ENCODE data around the gene RCHY1.

Gene RCHY1

DNA sequence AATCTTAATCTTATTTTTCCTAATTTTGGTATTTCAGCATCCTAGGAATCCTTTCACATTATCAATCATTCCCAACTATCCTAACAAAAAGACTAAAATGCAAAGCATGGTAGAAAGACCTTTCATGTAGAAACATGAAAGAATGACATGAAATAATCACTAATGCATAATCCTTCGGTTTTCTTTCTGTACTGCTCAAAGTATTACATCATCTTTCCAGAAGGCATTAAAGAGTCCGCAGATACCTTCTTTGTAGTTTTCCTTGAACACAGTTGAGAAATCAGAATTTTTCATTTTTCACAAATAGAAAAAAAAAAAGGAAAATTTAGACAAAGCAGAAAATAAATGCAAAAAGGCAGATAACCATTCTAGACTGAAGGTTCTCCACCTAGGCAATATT lies 11.5 kb downstream of the RCHY1 start:
- no peak overlapping the region for H3K4me3 ChIP-seq (ENCODE audit: low read depth, low read length)
- TF ChIP-seq MYC (IDR thresholded peaks at IDR 0.05; ENCODE audit: low read depth, low read length) (no peak), POLR2A (IDR thresholded peaks at IDR 0.05; ENCODE audit: extremely low read depth, insufficient read length) (no peak)
- TF ChIP-seq, protein P1, sequence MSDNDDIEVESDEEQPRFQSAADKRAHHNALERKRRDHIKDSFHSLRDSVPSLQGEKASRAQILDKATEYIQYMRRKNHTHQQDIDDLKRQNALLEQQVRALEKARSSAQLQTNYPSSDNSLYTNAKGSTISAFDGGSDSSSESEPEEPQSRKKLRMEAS (IDR thresholded peaks at IDR 0.05; ENCODE audit: low read depth, low read length), result no peak
- TF ChIP-seq, protein P2, sequence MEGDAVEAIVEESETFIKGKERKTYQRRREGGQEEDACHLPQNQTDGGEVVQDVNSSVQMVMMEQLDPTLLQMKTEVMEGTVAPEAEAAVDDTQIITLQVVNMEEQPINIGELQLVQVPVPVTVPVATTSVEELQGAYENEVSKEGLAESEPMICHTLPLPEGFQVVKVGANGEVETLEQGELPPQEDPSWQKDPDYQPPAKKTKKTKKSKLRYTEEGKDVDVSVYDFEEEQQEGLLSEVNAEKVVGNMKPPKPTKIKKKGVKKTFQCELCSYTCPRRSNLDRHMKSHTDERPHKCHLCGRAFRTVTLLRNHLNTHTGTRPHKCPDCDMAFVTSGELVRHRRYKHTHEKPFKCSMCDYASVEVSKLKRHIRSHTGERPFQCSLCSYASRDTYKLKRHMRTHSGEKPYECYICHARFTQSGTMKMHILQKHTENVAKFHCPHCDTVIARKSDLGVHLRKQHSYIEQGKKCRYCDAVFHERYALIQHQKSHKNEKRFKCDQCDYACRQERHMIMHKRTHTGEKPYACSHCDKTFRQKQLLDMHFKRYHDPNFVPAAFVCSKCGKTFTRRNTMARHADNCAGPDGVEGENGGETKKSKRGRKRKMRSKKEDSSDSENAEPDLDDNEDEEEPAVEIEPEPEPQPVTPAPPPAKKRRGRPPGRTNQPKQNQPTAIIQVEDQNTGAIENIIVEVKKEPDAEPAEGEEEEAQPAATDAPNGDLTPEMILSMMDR (IDR thresholded peaks at IDR 0.05; ENCODE audit: low read depth, low read length), result no peak
- no peak for DNase-seq (ENCODE audit: low read depth)

DNA sequence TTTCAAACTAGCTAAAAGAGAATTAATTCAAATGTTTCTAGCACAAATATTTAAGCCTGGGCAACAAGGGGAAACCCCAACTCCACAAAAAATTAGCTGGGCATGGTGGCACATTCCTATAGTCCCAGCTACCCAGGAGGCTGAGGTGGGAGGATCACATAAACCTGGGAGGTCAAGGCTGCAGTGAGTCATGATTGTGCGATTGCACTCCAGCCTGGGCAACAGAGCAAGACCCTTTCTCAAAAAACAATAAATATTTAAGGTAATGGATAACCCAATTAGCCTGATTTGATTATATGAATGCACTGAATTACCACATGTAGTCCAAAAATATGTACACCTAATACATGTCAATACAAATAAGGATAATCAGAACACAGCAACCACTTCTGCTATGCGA lies 14.3 kb downstream of the RCHY1 start:
- DNase-seq (ENCODE audit: low read depth), result no peak
- TF ChIP-seq MYC (IDR thresholded peaks at IDR 0.05; ENCODE audit: low read depth, low read length) (no peak), POLR2A (IDR thresholded peaks at IDR 0.05; ENCODE audit: extremely low read depth, insufficient read length) (no peak)
- TF ChIP-seq, protein P1 (IDR thresholded peaks at IDR 0.05; ENCODE audit: low read depth, low read length), result no peak
- TF ChIP-seq, protein P2 (IDR thresholded peaks at IDR 0.05; ENCODE audit: low read depth, low read length), result no peak
- no peak overlapping the region for H3K4me3 ChIP-seq (ENCODE audit: low read depth, low read length)

DNA sequence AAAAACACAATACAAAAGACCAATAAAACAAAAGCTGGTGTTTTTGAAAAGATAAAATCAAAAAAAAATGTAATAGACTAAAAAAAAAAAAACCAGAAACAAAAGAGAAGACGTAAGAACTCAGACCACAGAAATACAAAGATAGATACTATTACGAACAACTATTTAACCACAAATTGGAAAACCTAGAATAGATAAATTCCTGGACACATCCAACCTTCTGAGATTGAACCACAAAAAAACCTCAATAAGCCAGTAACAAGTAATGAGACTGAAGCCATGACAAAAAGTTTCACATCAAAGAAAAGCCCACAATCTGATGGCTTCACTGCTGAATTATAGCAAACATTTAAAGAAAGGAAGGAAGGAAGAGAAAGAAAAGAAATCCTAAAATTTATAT lies 16.2 kb downstream of the RCHY1 start:
- DNase-seq (ENCODE audit: low read depth), result no peak
- TF ChIP-seq, protein P2 (IDR thresholded peaks at IDR 0.05; ENCODE audit: low read depth, low read length), result no peak
- TF ChIP-seq, protein P1 (IDR thresholded peaks at IDR 0.05; ENCODE audit: low read depth, low read length), result no peak
- TF ChIP-seq MYC (IDR thresholded peaks at IDR 0.05; ENCODE audit: low read depth, low read length) (no peak), POLR2A (IDR thresholded peaks at IDR 0.05; ENCODE audit: extremely low read depth, insufficient read length) (no peak)
- no peak overlapping the region for H3K4me3 ChIP-seq (ENCODE audit: low read depth, low read length)

DNA sequence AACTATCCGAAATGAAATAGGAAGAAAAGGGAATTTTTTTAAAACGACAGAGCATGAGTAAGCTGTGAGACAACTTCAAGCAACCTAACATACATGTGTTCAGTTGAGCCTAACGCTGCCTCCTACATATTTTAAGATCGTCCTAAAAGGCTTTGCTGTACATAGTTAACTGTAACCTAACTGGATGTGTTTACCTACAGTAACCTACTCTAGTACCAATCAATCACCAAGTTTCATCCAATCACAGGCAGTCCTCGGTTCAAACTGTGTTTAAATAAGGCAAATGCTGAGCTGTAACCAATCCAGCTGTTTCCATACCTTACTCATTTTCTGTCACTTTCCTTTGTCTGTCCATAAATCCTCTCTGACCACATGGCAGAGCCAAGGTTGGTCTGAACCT lies 17.1 kb downstream of the RCHY1 start:
- no peak for TF ChIP-seq MYC (IDR thresholded peaks at IDR 0.05; ENCODE audit: low read depth, low read length)
- H3K4me3 ChIP-seq (ENCODE audit: low read depth, low read length), result no peak overlapping the region
- no peak for DNase-seq (ENCODE audit: low read depth)

DNA sequence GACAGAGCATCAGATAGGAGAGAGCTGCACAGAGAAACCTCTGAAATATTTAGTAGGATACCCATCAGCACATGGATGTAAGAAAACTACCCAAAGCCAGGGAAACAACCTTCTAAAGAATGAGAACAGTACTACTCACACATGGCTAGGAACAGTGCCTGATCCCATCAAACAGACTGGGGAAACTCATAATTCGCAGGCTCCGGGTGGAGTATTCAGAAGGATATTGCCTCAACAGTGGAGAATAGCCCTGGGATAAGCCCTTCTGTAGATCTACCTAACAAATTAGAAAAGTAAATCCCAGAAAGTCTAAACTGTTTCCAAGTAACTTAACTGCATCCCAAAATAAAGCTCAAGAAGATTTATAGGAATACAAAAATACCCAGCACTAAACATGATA lies 17.8 kb downstream of the RCHY1 start:
- no peak for TF ChIP-seq MYC (IDR thresholded peaks at IDR 0.05; ENCODE audit: low read depth, low read length)
- TF ChIP-seq, protein P2 (IDR thresholded peaks at IDR 0.05; ENCODE audit: low read depth, low read length), result no peak
- TF ChIP-seq, protein P1 (IDR thresholded peaks at IDR 0.05; ENCODE audit: low read depth, low read length), result no peak
- TF ChIP-seq POLR2A (IDR thresholded peaks at IDR 0.05; ENCODE audit: extremely low read depth, insufficient read length), result no peak
- no peak for DNase-seq (ENCODE audit: low read depth)
- no peak overlapping the region for H3K4me3 ChIP-seq (ENCODE audit: low read depth, low read length)

DNA sequence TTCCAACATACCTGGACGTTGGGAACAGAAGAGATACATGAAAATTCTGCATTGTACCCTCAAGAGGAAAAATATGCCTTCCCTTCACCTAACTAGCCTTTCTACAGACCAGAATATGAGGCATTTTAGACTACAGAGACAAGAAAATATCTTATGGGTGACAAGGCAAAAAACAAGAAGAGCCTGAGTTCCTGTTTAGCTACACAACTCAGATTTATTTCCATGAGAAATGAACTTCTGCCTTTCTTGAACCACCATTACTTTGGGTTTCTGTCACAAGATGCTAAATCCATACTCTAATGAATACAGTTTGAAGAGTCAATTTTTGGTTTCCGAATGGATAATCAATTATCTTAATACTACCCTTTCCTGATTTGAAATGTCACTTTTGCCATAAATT lies 18.7 kb downstream of the RCHY1 start:
- TF ChIP-seq, protein P1 (IDR thresholded peaks at IDR 0.05; ENCODE audit: low read depth, low read length), result no peak
- TF ChIP-seq, protein P2 (IDR thresholded peaks at IDR 0.05; ENCODE audit: low read depth, low read length), result no peak
- no peak for TF ChIP-seq POLR2A (IDR thresholded peaks at IDR 0.05; ENCODE audit: extremely low read depth, insufficient read length)
- TF ChIP-seq MYC (IDR thresholded peaks at IDR 0.05; ENCODE audit: low read depth, low read length), result no peak
- H3K4me3 ChIP-seq (ENCODE audit: low read depth, low read length), result no peak overlapping the region
- DNase-seq (ENCODE audit: low read depth), result no peak

All from NB4 (cell line).